ENCODE results near the gene BRSK2.
"Not testable (repeated sequence)": the region's sequence is repeated elsewhere in the genome, so short reads cannot be mapped to it uniquely, and the experiment has no call there.

The BRSK2 gene

DNA sequence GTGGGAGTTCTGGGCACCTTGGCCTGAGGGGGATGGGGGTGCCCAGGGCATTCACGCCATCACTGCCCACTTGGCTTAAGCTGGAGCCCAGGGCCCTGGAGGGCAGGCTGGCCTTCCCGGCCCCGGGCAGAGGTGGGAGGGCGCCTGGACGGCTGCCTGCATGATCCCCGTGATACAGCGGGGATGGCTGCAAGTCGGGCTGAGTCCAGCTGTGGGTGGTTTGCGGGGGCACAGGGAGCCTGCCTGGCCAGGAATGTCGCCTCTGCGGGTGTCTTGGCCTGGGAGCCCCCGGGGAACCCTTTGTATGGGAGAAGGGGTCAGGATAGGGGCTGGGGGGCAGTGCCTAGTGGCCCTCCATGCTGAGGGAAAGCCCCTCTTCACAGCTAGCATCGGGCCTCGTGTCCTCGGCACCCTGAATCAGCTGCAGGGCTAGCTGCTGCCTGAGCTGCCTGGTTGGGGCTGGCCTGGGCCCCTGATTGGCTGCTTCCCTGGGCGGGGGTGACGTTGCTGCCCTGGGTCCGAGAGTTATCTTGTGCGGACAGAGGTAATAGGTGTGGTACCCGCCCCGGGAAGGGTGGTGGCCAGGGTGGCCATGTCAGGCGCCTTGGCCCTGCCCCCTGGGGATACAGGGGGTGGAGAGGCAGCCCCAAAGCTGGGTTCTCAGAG, 8.3 kb downstream of the BRSK2 start:
- DNase-seq, result no peak

DNA sequence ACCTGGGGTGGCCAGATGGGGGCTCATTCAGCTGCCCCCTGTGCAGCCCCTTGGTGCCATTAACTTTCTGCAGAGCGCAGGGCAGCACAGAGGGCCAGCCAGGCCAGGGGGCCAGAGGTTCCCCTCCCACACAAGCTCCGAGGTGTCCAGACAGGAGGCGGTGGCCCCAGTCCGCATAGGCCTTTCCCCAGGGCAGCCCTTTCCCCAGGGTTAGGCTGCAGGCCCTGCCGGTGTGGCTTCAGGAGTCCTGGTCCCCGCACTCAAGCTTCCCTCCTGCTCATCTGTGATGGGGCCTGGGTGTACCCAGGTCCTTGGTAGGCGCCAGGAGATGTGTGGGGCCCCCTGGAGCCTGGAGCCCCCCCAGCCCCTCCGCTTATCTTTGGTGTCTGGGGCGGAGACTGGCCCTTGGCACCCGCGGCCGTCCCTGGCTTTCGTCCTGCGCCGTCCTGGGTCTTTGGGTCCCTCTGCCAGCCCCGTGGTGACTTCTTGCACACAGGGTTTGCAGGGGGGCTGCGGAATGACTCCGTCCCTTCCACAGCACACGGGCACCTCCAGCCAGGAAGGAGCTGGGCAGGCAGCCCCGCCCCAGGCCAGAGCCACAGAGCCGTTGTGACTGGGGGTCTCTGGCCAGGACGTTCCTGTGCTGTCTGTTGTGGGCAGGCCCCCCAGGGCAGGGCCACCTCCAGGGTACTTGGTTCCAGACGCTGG, 8.9 kb downstream of the BRSK2 start:
- no peak for DNase-seq

DNA sequence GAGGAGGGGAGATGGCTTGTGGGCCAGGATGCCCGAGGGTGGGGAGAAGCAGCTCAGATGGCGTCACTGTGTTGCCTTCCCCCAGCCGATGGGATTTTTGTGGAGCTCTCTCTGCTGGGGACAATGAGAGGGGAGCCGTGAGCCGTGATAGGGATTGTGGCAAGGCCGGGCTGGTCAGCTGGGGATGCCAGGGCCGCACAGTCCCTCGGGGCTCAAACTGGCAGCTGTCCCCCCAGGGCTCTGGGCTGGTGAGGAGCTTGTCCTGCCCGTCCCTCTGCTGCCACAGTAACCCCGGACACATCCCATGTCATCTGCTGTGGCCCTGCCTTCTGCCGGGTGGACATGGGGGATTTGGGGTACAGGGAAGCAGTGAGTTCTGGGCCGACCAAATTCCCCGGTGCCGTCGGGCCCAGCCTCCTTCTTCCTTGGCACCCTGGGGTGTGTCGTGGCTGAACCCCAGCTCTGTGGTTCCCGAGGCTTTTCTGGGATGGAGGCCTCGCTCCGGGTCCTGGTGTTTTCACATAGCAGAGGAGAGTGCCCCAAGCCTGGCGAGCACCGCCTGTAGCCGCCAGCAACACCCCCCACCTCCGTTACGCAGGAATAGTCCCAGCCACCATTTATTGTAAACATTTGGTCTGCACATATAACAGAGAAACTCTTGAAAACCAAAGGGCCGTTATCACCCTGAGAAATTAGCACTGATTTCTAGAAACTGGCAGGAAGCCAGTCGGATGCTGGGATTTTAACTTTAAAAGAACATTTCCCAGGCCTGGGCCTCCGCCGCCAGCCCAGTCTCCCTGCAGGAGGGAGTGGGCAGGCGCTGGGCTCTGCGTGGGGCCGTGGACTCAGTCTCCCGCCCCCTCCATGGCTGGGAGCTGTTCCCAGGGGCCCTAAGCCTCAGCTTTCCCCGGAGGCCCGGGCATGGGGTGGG, 9.9 kb downstream of the BRSK2 start:
- no peak for DNase-seq

DNA sequence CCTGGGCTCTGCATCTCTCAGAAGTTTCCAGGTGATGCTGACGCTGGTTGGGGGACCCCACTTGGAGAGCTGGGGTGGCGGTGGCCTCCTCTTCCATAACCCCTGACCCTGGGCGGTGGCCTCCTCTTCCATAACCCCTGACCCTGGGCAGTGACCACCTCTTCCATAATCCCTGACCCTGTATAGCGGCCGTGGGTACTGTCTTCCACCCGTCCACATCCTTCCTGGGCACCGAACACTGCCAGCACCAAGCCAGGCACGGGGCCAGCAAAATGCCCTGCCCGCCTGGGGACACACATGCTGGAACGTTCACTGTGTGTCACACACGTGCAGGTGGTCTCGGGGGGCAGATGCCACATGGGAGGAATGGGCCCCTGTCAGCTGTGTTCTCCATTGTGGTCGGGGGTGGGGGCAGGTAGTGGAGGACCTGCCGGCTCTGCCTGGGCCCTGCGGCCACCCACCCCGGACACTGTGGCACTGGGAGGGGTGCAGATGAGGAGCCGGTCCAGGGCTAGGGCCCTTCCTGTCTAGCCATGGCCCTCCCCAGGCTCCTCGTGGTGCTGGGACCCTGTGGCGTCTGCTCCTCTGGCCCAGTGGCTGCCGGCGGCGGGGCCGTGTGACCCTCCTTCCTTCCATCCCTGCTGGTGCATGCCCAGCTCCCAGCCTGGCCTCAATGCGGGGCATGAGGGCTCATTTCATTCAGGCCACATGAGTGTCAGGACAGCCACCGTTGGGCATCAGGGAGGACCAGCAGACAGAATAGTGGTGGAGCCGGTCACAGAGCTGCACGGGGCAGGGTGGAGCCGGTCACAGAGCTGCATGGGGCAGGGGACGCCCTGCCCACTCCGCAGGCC, 10.8 kb downstream of the BRSK2 start:
- no peak for DNase-seq

DNA sequence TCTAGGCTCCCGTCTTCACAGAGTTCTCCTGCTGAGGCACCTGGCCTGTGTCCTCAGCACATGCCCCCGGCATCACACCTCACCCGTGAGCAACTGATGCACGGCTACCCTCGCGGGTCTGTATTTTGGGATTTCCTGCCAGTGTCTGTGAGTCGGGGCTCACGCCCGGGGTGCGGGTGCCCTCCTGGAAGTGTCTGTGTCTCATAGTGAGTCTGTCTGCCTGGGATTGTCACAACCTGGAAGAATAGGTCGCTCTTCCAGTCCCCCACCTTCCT, 11.4 kb downstream of the BRSK2 start:
- DNase-seq, result no peak

DNA sequence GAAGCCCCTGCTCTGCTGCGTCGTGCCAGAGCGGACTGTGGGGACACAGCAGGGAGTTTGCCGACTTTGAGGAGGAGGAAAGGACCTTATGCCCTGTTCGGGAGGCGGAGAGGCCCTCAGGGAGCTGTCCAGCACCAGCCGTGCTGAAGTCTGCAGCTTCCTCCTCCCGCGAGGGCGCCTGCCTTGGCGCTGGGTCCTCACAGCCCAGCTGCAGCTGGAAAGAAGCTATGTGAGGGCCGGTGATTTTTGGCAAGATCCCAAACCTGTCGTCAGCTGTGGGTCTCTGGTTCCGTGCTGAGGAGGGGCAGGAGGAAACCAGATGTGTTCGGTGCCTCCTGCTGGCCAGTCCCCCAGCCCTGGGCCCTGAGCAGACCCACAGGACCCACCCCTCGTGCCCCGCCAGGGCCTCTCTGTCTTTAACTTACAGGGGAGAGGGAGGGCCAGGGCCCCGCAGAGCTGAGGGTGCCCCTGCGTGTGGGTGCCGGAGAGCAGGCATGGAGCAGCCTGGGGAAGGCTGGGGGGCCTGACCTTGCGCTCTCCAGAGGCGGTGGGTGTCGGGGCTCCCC, 12.0 kb downstream of the BRSK2 start:
- DNase-seq, result peak; percentile 55

DNA sequence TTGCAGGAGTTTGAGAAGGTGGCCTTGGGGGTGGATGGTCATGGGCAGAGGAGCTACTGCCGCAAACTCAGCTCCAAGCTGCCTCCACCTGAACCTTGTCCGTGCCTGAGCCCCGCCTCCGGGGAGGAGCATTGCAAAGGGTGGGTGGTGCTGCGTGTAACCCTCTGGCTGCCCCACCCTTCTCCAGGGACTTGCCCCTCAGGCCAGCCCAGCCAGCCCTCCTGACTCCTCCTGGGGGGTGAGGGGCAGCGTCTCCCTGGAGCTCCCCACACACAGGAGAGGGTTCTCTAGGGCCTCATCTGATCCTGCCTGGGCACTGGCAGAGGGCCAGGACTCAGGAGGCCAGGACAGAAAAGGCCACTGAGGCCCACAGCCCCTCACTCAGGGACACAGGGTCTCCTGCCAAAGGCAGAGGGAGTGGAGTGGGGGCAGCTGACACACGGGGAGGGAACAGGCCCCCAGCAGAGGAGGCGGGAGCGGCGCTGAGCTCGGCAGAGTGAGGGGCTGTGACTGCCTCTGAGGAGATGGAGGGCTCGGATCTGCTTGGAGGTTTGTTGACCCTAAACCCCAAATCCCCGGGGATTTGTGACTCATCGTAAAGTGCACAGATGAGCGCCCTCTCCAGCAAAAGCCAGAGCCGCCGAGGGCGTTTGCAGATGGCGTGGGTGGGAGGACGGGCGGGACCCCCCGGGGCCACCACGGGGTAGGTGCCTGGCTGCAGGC, 12.8 kb downstream of the BRSK2 start:
- DNase-seq, result no peak

DNA sequence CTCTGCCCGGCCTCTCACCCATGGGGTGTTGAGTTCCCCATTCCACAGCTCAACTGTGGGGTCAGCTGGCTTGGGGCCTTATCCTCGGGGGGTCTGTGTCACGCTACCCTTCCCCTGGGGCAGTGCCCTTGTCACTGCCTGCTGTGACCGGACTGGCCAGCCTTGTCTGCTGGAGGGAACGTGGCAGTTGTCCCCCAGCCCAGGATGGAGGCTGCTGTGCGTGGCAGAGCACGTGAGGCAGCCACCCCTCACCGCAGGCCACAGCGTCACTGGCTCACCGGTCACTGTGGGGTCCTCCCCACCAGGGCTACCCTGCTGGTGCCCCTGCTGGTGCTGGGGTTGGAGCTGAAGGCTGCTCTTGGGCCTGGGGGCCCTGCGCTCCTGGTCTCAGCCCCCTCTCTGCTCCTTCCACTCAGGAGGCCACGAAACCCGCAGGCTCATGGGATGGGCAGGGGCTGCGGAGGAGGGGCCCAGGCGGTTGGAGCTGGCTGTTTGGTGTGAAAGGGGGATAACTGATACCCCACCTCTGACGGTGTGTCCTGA, 13.4 kb downstream of the BRSK2 start:
- DNase-seq, result no peak

DNA sequence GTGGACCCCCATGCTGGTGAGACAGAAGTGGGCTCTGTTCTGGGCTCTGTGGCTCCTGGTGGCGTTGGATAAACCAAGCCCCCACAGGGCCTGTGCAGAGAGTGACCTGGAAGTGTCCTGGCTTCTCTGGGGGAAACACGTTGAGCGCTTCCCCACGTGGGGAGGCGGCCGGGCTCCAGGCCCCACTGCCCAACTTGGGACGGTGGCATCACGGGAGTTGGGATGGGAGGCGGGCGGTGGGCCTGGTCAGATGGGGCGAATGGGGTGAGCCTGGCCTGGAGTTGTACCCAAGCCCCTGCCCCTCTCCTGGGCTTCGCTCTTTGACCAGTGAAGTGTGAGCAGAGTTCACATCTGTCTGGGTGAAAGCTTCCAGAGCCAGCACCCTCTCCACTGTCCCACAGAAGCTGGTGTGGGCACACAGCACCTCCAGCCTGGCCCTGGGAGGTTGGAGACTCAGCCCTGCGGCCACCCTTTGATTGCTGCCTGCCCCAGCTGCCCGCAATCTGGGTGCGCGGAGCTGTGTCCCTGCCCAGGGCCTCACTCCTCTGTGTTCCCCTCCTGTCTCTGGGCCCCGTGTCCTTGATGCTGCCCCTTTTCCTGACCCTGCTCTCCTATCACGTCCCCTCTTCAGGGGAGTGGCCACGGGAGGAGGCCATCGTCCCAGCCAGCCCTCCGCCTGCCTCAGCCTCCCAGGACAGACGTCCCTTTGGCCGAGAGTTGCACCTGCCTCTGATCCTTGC, 14.2 kb downstream of the BRSK2 start:
- DNase-seq, result no peak

DNA sequence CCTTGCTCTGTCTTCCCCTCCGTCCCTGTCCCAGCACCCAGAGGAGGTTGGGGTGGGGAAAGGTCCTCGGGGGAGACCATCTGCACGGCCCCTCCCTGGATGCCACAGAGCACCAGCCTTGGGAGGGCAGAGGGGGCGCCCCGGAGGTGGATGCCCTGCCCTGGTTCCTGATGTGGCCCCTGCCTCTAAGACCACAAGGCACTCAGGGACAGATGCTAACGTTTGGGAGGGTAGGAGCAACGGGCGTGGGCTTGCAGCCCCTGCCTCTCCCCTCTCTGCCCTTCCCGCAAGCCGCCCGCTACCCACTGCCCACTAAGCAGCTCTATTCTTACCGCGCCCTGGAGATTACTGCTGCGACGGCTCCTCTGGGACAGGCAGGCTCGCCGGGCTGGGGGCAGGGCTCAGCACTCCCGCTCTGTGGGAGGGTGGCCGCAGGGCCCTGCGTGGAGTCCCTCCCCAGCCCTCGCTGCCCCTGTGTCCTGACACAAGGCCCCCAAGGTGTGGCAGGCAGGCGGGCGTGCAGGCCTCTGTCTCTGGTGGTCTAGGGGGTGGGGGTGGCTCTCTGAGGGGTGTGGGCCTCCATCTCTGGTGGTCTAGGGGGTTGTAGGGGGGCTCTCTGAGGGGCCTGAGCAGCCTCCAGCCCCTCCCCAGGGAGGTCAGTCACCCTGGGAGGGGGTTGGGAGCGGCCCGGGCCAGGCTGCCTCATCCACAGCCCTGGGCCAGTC, 14.9 kb downstream of the BRSK2 start:
- no peak for DNase-seq

DNA sequence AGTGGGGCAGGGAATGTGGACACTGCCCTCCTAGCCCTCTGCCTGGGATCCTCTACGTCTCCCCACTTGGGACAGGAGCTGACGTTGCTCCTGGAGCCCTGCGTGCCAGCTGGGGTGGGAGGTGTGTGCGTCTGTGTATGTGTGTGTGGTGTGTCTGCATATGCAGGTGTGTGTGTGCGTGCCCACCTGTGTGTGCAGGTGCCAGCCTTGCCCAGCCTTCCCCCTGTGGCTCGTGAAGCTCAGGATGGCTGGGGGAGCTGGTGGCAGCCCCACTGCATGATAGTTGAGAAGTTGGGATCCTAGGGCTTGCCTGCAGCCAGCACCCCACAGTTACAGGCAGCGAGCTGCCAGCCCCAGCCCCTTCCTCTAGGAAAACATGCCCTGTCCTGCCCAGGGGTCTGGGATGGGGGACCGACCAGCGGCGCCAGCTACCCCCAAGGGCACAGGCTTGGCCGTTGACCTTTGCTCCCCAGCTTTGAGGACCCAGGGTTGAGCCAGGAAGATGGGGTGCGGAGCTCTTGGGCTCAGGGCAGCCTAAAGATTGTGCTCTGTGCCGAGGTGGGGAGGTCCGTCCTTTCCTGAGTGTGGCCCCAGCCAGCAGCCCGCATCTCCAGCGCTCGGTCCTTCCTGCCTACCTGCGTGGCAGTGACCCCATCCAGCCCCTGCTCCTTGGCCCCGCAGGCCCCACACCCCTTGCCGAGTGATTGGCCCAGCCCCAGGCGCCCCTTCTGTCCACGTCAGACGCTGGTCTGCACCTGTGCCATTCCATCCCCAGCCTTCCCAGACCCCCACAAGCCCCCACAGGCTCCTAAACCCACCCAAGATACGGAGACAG, 15.7 kb downstream of the BRSK2 start:
- DNase-seq, result no peak

DNA sequence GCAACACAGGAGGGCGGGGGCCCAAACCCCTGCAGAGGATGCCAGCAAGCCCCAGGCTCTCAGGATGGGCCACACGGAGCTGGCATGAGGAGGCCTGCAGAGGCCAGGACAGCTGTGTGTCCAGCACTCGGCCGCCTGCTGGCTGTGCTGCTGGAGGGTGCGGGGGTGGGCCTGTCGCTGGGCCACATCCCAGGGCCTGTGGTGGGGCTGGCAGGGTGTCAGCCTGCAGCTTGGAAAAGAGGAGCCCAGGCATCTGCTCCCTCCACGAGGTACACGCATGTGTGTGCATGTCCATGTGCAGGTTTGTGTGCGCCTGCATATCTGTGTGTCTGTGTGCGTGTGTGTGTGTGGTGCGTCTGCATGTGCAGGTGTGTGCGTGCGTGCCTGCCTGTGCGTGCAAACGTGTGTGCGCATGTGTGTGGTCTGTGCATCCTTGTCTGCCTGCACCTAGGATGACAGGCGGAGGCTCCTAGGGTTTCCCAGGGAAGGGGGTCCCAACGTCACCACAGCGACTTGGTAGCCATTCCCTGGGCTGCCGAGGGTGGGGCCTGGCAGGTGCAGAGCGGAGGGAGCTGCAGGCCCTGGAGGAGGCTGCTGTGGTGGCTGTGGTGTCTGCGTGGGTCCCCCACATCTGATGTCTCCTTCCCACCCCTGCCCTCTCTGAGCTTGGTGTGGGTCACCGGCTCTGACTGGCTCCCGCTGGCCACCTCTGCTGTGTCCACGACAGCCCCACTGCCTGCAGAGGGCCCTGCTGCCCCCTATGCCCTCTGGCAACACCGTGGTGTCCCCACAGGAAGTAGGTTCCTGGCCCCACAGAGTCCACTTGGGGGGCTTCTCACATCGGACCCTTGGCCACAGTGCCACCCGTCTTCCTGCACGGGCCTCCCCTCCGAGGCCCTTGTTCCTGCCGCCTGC, 17.1 kb downstream of the BRSK2 start:
- DNase-seq, result no peak

DNA sequence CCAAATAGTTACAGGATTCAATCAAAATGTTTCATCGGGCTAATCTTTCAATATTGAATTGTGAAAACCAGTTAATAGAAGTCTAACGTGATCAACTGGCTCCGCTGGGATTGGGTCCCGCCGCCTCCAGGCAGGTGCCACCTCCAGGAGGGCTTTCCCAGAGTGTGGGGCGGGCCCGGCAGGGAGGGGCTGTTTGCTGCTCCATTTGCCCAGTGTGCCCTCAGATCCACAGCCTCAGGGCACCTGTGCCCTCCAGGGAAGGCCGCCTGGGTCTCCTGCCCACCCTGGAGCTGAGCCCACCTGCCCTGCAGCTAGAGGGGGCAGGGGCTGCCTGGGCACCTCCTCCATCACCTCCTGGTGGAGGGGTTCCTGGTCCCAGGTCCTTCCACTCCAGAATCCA, 17.9 kb downstream of the BRSK2 start:
- DNase-seq, result no peak

DNA sequence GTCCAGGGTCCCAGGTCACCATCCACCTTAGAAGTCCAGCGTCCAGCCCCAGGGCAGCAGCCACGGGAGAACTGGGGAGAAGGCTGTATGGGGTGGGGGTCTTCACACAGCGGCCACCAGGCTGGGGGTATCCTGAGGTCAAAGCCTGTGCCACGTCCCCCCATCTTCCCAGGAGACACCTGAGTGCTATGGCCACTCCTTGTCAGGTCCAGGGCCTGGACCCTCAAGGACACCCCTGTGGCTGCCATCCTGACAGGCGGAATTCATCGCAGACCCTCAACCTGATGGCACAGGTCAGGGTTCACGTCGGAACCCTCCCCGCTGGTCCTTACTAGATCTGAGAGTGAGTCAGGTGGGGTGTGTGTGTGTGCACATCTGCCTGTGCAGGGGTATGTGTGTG, 18.6 kb downstream of the BRSK2 start:
- DNase-seq, result no peak

DNA sequence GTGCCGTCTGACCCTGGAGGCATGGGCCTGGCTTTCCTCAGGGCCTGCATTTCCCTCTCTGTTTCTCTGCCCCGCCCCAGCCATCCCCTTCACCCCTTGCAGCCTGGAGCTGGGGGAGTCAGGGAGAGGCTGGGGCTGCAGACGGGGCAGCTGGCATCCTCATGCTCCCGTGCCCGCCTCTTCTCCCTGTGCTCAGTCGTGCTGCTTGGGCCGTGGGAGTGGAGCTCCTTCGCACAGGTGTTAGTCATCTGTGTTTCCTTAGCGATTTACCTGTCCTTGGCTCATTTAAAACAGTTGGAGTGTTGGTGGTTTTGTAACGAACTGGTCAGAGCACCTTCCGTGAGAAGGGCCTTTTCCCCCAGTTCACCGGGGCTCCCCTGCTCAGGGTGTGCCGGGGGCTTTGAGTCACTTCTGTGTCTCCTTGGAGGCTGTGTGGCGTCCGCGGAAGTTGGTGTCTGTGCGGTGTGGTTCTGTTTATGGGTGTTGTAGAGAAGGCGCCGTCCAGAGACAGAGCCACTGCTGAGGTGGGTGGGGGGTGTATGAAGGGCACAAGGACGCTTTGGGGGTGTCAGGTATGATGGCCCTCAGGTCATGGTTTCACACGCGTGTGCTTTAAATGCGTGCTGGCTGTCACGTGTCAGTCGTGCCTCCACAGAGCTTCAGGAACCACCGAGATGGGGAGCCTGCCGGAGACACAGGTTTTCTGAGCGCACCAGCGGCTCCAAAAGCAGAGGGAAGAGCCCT, 19.5 kb downstream of the BRSK2 start:
- DNase-seq, result no peak

DNA sequence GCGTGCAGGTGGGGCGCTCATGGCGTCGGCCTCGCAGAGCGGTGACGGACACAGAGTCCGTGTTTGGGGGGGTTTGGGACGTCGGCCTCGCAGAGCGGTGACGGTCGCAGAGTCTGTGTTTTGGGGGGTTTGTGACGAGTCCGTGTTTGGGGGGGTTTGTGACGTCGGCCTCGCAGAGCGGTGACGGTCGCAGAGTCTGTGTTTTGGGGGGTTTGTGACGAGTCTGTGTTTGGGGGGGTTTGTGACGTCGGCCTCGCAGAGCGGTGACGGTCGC, 20.1 kb downstream of the BRSK2 start:
- DNase-seq, result not testable (repeated sequence)

Measured in NCI-H226 (cell line).